HepG2 (cell line): ENCODE results near the gene LINC00632. TPM values are rescaled to one million over a fixed set of nuclear protein-coding genes. Genes with fewer than 3 reads are reported as not detected.

ENCODE experiments used
- ATAC-seq: fragments of 200-7000 bp; cut with Tn5 transposase; 3 replicates; pipeline ENCODE4 v1.9.1; 2020; ENCODE audit warnings: mild to moderate bottlenecking, moderate library complexity
- BruUV-seq: library from RNA; stranded (reverse); fragments of 400-500 nt; replicated peaks from 2 replicates; lab custom pipeline; 2021; lab: Mats Ljungman, UMichigan
- CTCF ChIA-PET: fragments of 300-600 bp; formaldehyde crosslinking; extraction: SDS; loops from one replicate; lab custom pipeline; 2021; ENCODE audit warnings: low total read pairs, inconsistent platforms, low intra/inter-chr PET ratio; lab: Yijun Ruan, JAX
- POLR2A ChIA-PET: fragments of 350-600 bp; sonication (Branson Sonifier 250); formaldehyde crosslinking; loops from one replicate; lab custom pipeline; 2020; ENCODE audit warnings: antibody characterized with exemption, inconsistent platforms; lab: Yijun Ruan, JAX
- DNase-seq: peaks from one replicate; pipeline ENCODE4 v3.0.0-alpha.2; 2015; ENCODE audit warnings: low spot score
- FAIRE-seq: peaks from 3 replicates; lab custom pipeline; 2011; peaks lifted over from hg19 to GRCh38; lab: Jason Lieb, UNC
- H2AFZ ChIP-seq: one replicate; pipeline ENCODE4 v1.6.1; 2011; ENCODE audit warnings: low read length, inconsistent platforms
- H3K27ac ChIP-seq: fragments of 300-600 bp; 3 replicates; pipeline ENCODE4 v1.8.0; 2011; ENCODE audit warnings: mixed run types, mild to moderate bottlenecking, mixed read lengths, low read length, inconsistent platforms; ENCODE audit not compliant: insufficient read depth; ENCODE audit errors: extremely low read length
- H3K27me3 ChIP-seq, 2 experiments: fragments of 200-600 bp in 1 of 2; 2 replicates in 1 of 2; 3 replicates in 1 of 2; pipeline versions ENCODE4 v1.6.0 to v1.8.0; 2011; ENCODE audit warnings: low read length in 2 of 2, mild to moderate bottlenecking in 2 of 2, moderate library complexity in 2 of 2, inconsistent platforms in 1 of 2; ENCODE audit not compliant: insufficient read depth in 2 of 2, control insufficient read depth in 1 of 2
- H3K36me3 ChIP-seq, 2 experiments: fragments of 200-600 bp in 1 of 2; replicated peaks in 1 of 2; 2 replicates in 1 of 2; 3 replicates in 1 of 2; pipeline versions ENCODE4 v1.5.1 to v1.8.0; 2011; ENCODE audit warnings: low read length in 2 of 2, inconsistent platforms in 1 of 2; ENCODE audit not compliant: insufficient read depth in 2 of 2, control insufficient read depth in 1 of 2
- H3K4me1 ChIP-seq: 2 replicates; pipeline ENCODE4 v1.5.1; 2012; ENCODE audit warnings: low read length, inconsistent platforms; ENCODE audit not compliant: insufficient read depth
- H3K4me2 ChIP-seq: 2 replicates; pipeline ENCODE4 v1.6.0; 2011; ENCODE audit warnings: low read depth, low read length, inconsistent platforms
- H3K4me3 ChIP-seq, 3 experiments: fragments of 200-600 bp in 1 of 3; sonication (generic), shearing (Covaris generic) in 1 of 3; replicated peaks in 1 of 3; 2 replicates each; pipeline ENCODE4 v1.5.1; 2011 to 2016; ENCODE audit warnings: low read length in 3 of 3, inconsistent platforms in 2 of 3, low read depth in 2 of 3, mild to moderate bottlenecking in 2 of 3, control low read depth in 1 of 3, mixed read lengths in 1 of 3; ENCODE audit not compliant: insufficient read depth in 1 of 3
- H3K79me2 ChIP-seq: one replicate; pipeline ENCODE4 v1.6.1; 2011; ENCODE audit warnings: low read length, inconsistent platforms; ENCODE audit not compliant: insufficient read depth
- H3K9ac ChIP-seq: 2 replicates; pipeline ENCODE4 v1.6.0; 2011; ENCODE audit warnings: mild to moderate bottlenecking, low read depth, low read length, inconsistent platforms; ENCODE audit not compliant: insufficient read depth
- H3K9me3 ChIP-seq: 2 replicates; pipeline ENCODE4 v1.5.1; 2012; ENCODE audit warnings: mild to moderate bottlenecking, low read length
- H4K20me1 ChIP-seq: 2 replicates; pipeline ENCODE4 v1.6.0; 2011; ENCODE audit warnings: inconsistent platforms, mild to moderate bottlenecking, low read length, moderate library complexity; ENCODE audit not compliant: insufficient read depth
- CTCF ChIP-seq: sonication (generic); formaldehyde crosslinking; IDR thresholded peaks from 2 replicates; pipeline ENCODE4 v1.5.0; 2020; ENCODE audit warnings: mild to moderate bottlenecking, missing genetic modification reagents, moderate library complexity
- HNF1B ChIP-seq: sonication (generic); formaldehyde crosslinking; IDR thresholded peaks from 2 replicates; pipeline ENCODE4 v1.5.1; 2020; ENCODE audit warnings: mild to moderate bottlenecking, moderate library complexity, missing genetic modification reagents
- PRPF4 ChIP-seq: fragments of 200-400 bp; formaldehyde crosslinking; IDR thresholded peaks from 2 replicates; pipeline ENCODE4 v1.6.1; 2016; ENCODE audit warnings: low read length, low read depth; ENCODE audit not compliant: poor library complexity, severe bottlenecking
- RXRB ChIP-seq: IDR thresholded peaks from 2 replicates; pipeline ENCODE4 v1.6.1; 2016; ENCODE audit warnings: borderline replicate concordance, missing genetic modification reagents, missing compliant biosample characterization
- SALL2 ChIP-seq: sonication (generic); formaldehyde crosslinking; IDR thresholded peaks from 2 replicates; pipeline ENCODE4 v1.8.1; 2023; ENCODE audit warnings: mild to moderate bottlenecking, missing genetic modification reagents, inconsistent platforms
- STAG1 ChIP-seq: sonication (generic); formaldehyde crosslinking; IDR thresholded peaks from 2 replicates; pipeline ENCODE4 v1.4.0; 2020; ENCODE audit warnings: missing genetic modification reagents
- TEAD3 ChIP-seq: optimal IDR thresholded peaks from 2 replicates; pipeline ENCODE3; 2016; ENCODE audit warnings: borderline replicate concordance
- YY1 ChIP-seq: IDR thresholded peaks from 2 replicates; pipeline ENCODE4 v1.6.1; 2011; ENCODE audit warnings: low read length, low read depth, moderate library complexity, mild to moderate bottlenecking; ENCODE audit not compliant: insufficient read depth, insufficient replicate concordance
- WGBS: methylation state at CpG from one replicate; pipeline ENCODE4 v1.1.6; 2017; ENCODE audit warnings: low lambda C conversion rate; 5-methylcytosine and 5-hydroxymethylcytosine counted together
- in situ Hi-C: cut with HindIII; loops from 2 replicates; pipeline ENCODE4 v1.10.0; 2017; ENCODE audit warnings: low pct_unique_long_range_greater_than_20kb; ENCODE audit not compliant: extremely low pct_ligation_motif_present
- intact Hi-C: fragments of 100-400 bp; cut with micrococcal nuclease; formaldehyde crosslinking; loops from one replicate; pipeline ENCODE4 v1.10.0; 2022; ENCODE audit not compliant: unreplicated experiment
- polyA plus RNA-seq, 8 experiments: library from polyadenylated mRNA; depleted of rRNA in 3 of 8; stranded (reverse) in 7 of 8; unstranded in 1 of 8; fragments of >200 nt; fragmentation: Illumina TruSeq in 4 of 8; extraction: Trizol in 4 of 8; gene quantifications; 2 replicates each; pipeline versions ENCODE4 v1.2.1 to v1.2.3, GENCODE V29; 2011 to 2016; ENCODE audit warnings: low read depth in 4 of 8, missing spikeins in 1 of 8, mixed read lengths in 1 of 8; ENCODE audit not compliant: insufficient read depth in 1 of 8
- total RNA-seq, 5 experiments: library from RNA; depleted of rRNA; stranded (reverse); fragments of >200 nt; fragmentation: Illumina TruSeq; extraction: Trizol; gene quantifications; 2 replicates each; pipeline ENCODE4 v1.2.3, GENCODE V29; 2016; ENCODE audit warnings: low read depth in 1 of 5
- TF ChIP-seq, protein P1 (sequence below): IDR thresholded peaks from 2 replicates; pipeline ENCODE4 v1.6.1; 2016; ENCODE audit warnings: missing biosample characterization, missing genetic modification reagents, low read depth

LINC00632 gene
- total and polyA plus RNA-seq, 2 of the 13 experiments (the other 11 are each of a cell fraction or from before 2014, with no cell fraction given): 0.13 TPM; not detected in 1

GRCh38 chrX:140765043-140765784, 55.7 kb downstream of the LINC00632 start:
- intact Hi-C loops (no loop called here), in situ Hi-C loops (no loop called here)
- DNase-seq: no peak
- POLR2A ChIA-PET: no interaction called here
- no peak for FAIRE-seq
- Histone ChIP-seq H3K4me3 (no peak overlapping the region; a peak in 1 of 6 replicates), H2AFZ (no peak overlapping the region), H3K4me1 (no peaks in the 10 kb centered on the region), H3K9ac (no peak overlapping the region), H3K27me3 (peaks cover 0 to 13% of the 10 kb centered on the region in 2 experiments; a peak in 1 of 5 replicates), H4K20me1 (no peaks in the 10 kb centered on the region), H3K4me2 (peak overlapping the region; percentile 51; the same call in 1 of the 2 replicates), H3K36me3 (no peaks in the 10 kb centered on the region), H3K79me2 (no peaks in the 10 kb centered on the region)
- no peak for ATAC-seq
- CTCF ChIA-PET: no interaction called here
- TF ChIP-seq, protein P1, sequence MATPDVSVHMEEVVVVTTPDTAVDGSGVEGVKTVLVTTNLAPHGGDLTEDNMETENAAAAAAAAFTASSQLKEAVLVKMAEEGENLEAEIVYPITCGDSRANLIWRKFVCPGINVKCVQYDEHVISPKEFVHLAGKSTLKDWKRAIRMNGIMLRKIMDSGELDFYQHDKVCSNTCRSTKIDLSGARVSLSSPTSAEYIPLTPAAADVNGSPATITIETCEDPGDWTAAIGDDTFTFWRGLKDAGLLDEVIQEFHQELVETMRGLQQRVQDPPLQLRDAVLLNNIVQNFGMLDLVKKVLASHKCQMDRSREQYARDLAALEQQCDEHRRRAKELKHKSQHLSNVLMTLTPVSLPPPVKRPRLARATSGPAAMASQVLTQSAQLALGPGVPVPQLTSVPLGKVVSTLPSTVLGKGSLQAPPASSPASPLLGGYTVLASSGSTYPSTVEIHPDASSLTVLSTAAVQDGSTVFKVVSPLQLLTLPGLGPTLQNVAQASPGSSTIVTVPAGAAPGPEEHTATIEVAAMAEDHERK (CRISPR knock-in tag): no peak
- no peak for TF ChIP-seq YY1
- TF ChIP-seq, all 625 proteins: peak for 0
- BruUV-seq: no TSS peak
- 0% methylated on average over 5 of the region's 19 CpGs for WGBS
- Histone ChIP-seq H3K27ac (no peak overlapping the region), H3K9me3 (no peaks in the 10 kb centered on the region)

GRCh38 chrX:140766024-140766611, 56.6 kb downstream of the LINC00632 start:
- POLR2A ChIA-PET: no interaction called here
- H2AFZ ChIP-seq: no peak overlapping the region
- intact Hi-C loops: no loop called here

More at GRCh38 chrX:140766024-140766611, 56.6 kb downstream of the LINC00632 start:
- TF ChIP-seq TEAD3 (CRISPR knock-in tag): no peak
- peak; percentile 60 for TF ChIP-seq CTCF (CRISPR knock-in tag)
- TF ChIP-seq STAG1 (CRISPR knock-in tag): peak; percentile 56
- no peak for TF ChIP-seq RXRB (CRISPR knock-in tag)
- TF ChIP-seq SALL2 (CRISPR knock-in tag): no peak
- TF ChIP-seq HNF1B: no peak
- TF ChIP-seq PRPF4: no peak
- Histone ChIP-seq H3K4me2 (no peak overlapping the region), H3K27me3 (peaks cover 0 to 13% of the 10 kb centered on the region in 2 experiments; a peak in 1 of 5 replicates), H3K4me1 (no peaks in the 10 kb centered on the region), H3K27ac (no peak overlapping the region), H4K20me1 (no peaks in the 10 kb centered on the region), H3K79me2 (no peaks in the 10 kb centered on the region), H3K4me3 (no peak overlapping the region), H3K36me3 (no peaks in the 10 kb centered on the region), H3K9me3 (no peaks in the 10 kb centered on the region), H3K9ac (no peak overlapping the region)
- CTCF ChIA-PET: no interaction called here
- BruUV-seq: no TSS peak
- peak; percentile 39; the same call in 1 of the 3 replicates for ATAC-seq
- peak; percentile 27 for DNase-seq
- WGBS: 0% methylated on average over 3 of the region's 8 CpGs
- in situ Hi-C loops: no loop called here
- FAIRE-seq: no peak
